ENCODE measurements around the gene LONP1. TPM values are rescaled to one million over a fixed set of nuclear protein-coding genes. Genes with fewer than 3 reads are reported as not detected.

Gene LONP1
- total RNA-seq, 1 donor from 2014 or later = 35.9 TPM

DNA sequence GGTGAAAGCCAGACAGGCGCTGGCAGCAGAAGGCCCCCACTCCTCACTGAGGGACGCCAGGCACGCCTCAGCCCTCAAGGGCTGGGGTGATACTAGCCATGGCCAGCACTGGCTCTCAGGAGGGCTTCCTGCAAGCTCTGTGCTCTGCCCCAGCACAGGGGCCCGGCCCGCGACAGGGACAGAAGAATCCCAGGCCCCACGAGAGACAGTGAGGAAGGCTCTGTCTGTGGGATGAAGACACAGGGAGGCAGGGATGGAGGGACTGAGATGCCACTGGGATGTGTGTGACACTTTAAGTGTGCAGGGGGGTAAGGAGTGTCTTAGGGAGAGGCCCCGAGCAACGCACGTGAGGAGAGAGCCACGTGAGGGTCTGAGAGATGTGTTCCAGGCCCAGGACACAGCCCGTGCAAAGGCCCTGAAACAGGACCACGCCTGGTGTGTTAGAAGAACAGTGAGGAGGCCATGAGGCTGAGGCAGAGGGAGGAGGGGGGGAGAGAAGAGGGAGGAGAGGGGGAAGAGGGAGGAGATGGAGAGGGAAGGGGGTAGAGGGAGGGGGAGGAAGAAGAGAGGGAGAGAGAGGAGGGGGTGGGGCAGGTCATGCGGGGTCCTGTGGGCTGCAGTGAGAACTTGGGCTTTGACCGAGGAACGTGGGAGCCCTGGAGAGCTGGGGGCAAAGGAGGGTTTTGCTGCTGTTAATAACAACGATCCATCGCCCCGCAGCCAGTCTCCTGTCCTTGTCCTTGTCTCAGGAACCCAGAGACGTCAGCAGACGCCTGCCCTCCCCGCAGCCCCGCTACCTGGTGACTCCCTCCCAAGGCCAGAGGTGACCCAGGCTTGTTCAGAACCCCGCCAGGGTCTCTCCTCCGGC is 22.7 kb downstream of the LONP1 start:
- H3K9ac ChIP-seq = no peak overlapping the region
- H3K4me2 ChIP-seq = no peak overlapping the region
- Mint-ChIP-seq H3K4me1 (peaks cover 3% of the 10 kb centered on the region), H3K27me3 (ENCODE audit: insufficient read depth, low read depth) (peaks cover 5% of the 10 kb centered on the region), H3K9me3 (peaks cover 3% of the 10 kb centered on the region), H3K27ac (no peak overlapping the region), H3K36me3 (peaks cover 11% of the 10 kb centered on the region), H3K4me3 (no peak overlapping the region)
- peaks cover 13% of the 10 kb centered on the region for H3F3A ChIP-seq (ENCODE audit: low read depth)
- no peak overlapping the region for H3K4me3 ChIP-seq
- peaks cover 21% of the 10 kb centered on the region for H3K79me2 ChIP-seq (ENCODE audit: low read depth)
- no peak for TF ChIP-seq EZH2phosphoT487 (IDR thresholded peaks at IDR 0.05)
- TF ChIP-seq, protein P1, sequence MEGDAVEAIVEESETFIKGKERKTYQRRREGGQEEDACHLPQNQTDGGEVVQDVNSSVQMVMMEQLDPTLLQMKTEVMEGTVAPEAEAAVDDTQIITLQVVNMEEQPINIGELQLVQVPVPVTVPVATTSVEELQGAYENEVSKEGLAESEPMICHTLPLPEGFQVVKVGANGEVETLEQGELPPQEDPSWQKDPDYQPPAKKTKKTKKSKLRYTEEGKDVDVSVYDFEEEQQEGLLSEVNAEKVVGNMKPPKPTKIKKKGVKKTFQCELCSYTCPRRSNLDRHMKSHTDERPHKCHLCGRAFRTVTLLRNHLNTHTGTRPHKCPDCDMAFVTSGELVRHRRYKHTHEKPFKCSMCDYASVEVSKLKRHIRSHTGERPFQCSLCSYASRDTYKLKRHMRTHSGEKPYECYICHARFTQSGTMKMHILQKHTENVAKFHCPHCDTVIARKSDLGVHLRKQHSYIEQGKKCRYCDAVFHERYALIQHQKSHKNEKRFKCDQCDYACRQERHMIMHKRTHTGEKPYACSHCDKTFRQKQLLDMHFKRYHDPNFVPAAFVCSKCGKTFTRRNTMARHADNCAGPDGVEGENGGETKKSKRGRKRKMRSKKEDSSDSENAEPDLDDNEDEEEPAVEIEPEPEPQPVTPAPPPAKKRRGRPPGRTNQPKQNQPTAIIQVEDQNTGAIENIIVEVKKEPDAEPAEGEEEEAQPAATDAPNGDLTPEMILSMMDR (IDR thresholded peaks at IDR 0.05) = no peak
- TF ChIP-seq EZH2 (IDR thresholded peaks at IDR 0.05) = no peak
- H3K27ac ChIP-seq = peak overlapping the region; percentile 37
- H4K20me1 ChIP-seq (ENCODE audit: low read depth) = peaks cover 52% of the 10 kb centered on the region
- no peaks in the 10 kb centered on the region for H3K27me3 ChIP-seq
- no peak for DNase-seq (ENCODE audit: low spot score)
- H3K36me3 ChIP-seq = no peaks in the 10 kb centered on the region
- no peaks in the 10 kb centered on the region for H3K4me1 ChIP-seq
- no peaks in the 10 kb centered on the region for H3K9me3 ChIP-seq (ENCODE audit: low read depth)
- no peak overlapping the region for H2AFZ ChIP-seq (replicated peaks)

DNA sequence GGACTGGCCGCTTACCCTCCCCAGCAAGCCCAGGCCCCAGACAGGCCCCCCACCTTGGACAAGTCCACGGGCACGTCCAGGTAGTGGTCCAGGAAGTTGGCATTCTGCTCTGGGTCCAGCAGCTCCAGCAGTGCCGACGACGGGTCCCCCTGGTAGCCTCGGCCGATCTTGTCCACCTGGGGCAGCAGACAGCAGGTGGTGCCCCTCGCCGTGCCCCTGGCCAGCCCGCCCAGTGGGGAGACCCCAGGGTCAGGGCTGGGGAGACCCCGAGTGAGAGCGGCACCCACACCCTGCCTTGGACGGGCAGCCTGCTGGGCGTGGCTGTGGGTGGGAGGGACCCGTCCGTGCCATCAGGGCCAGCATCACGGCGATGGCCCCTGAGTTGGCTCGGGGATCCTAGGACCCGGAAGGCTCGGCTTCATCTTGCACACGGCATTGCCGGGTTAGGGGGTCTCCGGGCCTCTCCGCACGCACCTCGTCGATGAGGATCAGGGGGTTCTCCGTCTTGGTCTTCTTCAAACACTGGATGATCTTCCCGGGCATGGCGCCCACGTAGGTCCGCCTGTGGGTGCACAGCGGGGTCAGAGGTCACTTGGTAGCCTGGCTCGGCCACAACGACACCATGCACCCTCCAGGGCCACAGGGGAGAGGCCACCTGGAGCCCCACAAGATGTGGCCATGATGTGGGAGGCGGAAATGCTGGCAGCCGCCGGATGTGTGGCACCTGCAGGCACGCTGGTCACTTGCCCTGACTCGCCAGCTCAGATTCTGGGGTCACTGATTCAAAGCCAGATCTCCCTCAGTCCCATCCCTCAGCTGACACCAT is 23.5 kb downstream of the LONP1 start:
- Mint-ChIP-seq H3K27ac (no peak overlapping the region), H3K36me3 (peaks cover 11% of the 10 kb centered on the region), H3K4me3 (no peak overlapping the region), H3K27me3 (ENCODE audit: insufficient read depth, low read depth) (peaks cover 6% of the 10 kb centered on the region), H3K4me1 (peaks cover 5% of the 10 kb centered on the region), H3K9me3 (peaks cover 3% of the 10 kb centered on the region)
- H3K27ac ChIP-seq = peak overlapping the region; percentile 37
- H3K4me3 ChIP-seq = no peak overlapping the region
- no peaks in the 10 kb centered on the region for H3K9me3 ChIP-seq (ENCODE audit: low read depth)
- no peak overlapping the region for H3K9ac ChIP-seq
- H3K27me3 ChIP-seq = no peaks in the 10 kb centered on the region
- no peaks in the 10 kb centered on the region for H3K4me1 ChIP-seq
- H2AFZ ChIP-seq (replicated peaks) = no peak overlapping the region
- DNase-seq (ENCODE audit: low spot score) = no peak
- H4K20me1 ChIP-seq (ENCODE audit: low read depth) = peaks cover 60% of the 10 kb centered on the region
- H3K36me3 ChIP-seq = no peaks in the 10 kb centered on the region
- H3K79me2 ChIP-seq (ENCODE audit: low read depth) = peaks cover 30% of the 10 kb centered on the region
- H3F3A ChIP-seq (ENCODE audit: low read depth) = peaks cover 22% of the 10 kb centered on the region
- no peak overlapping the region for H3K4me2 ChIP-seq
- TF ChIP-seq EZH2phosphoT487 (IDR thresholded peaks at IDR 0.05) = no peak
- no peak for TF ChIP-seq EZH2 (IDR thresholded peaks at IDR 0.05)
- TF ChIP-seq, protein P1 (IDR thresholded peaks at IDR 0.05) = no peak

DNA sequence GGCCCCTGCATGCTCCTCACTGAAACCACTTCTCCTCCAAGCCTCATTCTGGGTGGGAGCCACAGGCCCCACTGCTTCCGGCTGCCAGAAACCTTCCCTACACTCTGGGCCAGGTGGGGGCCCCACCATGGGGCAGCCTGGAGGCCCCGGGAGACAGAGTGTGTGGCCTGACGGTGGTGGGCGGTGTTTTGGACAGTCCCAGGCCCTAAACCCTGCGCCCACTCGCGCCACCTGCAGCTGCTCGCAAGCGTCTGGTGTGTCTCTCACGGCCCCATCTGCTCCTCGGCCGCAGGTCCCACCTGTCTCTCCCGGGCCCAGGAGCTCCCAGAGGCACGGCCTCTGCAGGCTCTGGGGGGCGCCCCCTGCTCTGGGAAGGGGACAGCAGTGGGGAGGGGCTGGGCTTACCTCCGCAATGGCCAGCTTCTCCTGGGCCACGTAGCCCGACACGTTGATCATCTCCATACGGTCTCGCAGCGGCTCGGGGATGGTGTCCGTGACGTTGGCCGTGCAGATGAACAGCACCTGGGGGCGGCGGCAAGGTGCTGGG is 24.2 kb downstream of the LONP1 start:
- H3K27me3 ChIP-seq = no peaks in the 10 kb centered on the region
- TF ChIP-seq EZH2phosphoT487 (IDR thresholded peaks at IDR 0.05) (no peak), EZH2 (IDR thresholded peaks at IDR 0.05) (no peak)
- TF ChIP-seq, protein P1 (IDR thresholded peaks at IDR 0.05) = no peak
- peaks cover 6% of the 10 kb centered on the region for H3K4me1 Mint-ChIP-seq
- no peak overlapping the region for H3K4me3 ChIP-seq
- H3K27ac Mint-ChIP-seq = no peak overlapping the region
- H3K9me3 Mint-ChIP-seq = no peaks in the 10 kb centered on the region
- peaks cover 67% of the 10 kb centered on the region for H4K20me1 ChIP-seq (ENCODE audit: low read depth)
- peaks cover 37% of the 10 kb centered on the region for H3K79me2 ChIP-seq (ENCODE audit: low read depth)
- H3K4me1 ChIP-seq = no peaks in the 10 kb centered on the region
- no peaks in the 10 kb centered on the region for H3K36me3 ChIP-seq
- peaks cover 29% of the 10 kb centered on the region for H3F3A ChIP-seq (ENCODE audit: low read depth)
- no peak overlapping the region for H3K4me3 Mint-ChIP-seq
- H2AFZ ChIP-seq (replicated peaks) = no peak overlapping the region
- no peaks in the 10 kb centered on the region for H3K9me3 ChIP-seq (ENCODE audit: low read depth)
- H3K27ac ChIP-seq = peak overlapping the region; percentile 37
- no peak for DNase-seq (ENCODE audit: low spot score)
- H3K4me2 ChIP-seq = no peak overlapping the region
- peaks cover 9% of the 10 kb centered on the region for H3K27me3 Mint-ChIP-seq (ENCODE audit: insufficient read depth, low read depth)
- H3K36me3 Mint-ChIP-seq = peaks cover 8% of the 10 kb centered on the region
- no peak overlapping the region for H3K9ac ChIP-seq
